HFFc6 (cell line): Measurements from ENCODE around the gene KCNH4. TPM values are rescaled to one million over a fixed set of nuclear protein-coding genes. Genes with fewer than 3 reads are reported as not detected.

Experiments
- DNase-seq: peaks from one replicate; pipeline ENCODE4 v3.0.0-alpha.2; 2018
- H3K27ac Mint-ChIP-seq: 2 replicates; pipeline ENCODE4 v1.8.0; 2020; ENCODE audit warnings: mild to moderate bottlenecking, mixed read lengths
- H3K27me3 Mint-ChIP-seq: 2 replicates; pipeline ENCODE4 v1.8.0; 2021; ENCODE audit warnings: mild to moderate bottlenecking, moderate library complexity, mixed read lengths; ENCODE audit not compliant: insufficient read depth
- H3K36me3 Mint-ChIP-seq: 2 replicates; pipeline ENCODE4 v1.8.0; 2021; ENCODE audit warnings: low read depth, mixed read lengths
- H3K4me1 Mint-ChIP-seq: 2 replicates; pipeline ENCODE4 v1.8.0; 2020; ENCODE audit warnings: low read depth, mixed read lengths
- H3K4me3 Mint-ChIP-seq: 2 replicates; pipeline ENCODE4 v1.8.0; 2020; ENCODE audit warnings: mild to moderate bottlenecking, moderate library complexity, mixed read lengths
- H3K9me3 Mint-ChIP-seq: 2 replicates; pipeline ENCODE4 v1.8.0; 2020; ENCODE audit warnings: mild to moderate bottlenecking, mixed read lengths
- total RNA-seq, 6 experiments: library from RNA; stranded (reverse); fragmentation: NEBNext Ultra II Directional; extraction: Animal tissue kit (Norgen Biotek cat#: 25700); gene quantifications; 2 replicates in 1 of 6; 3 replicates in 5 of 6; pipeline ENCODE4 v1.2.3, GENCODE V29; 2021
- TF ChIP-seq, protein P1 (sequence below): fragments of 200-600 bp; sonication (generic); IDR thresholded peaks from 2 replicates; pipeline ENCODE4 v1.5.0; 2021; ENCODE audit warnings: antibody characterized with exemption, mild to moderate bottlenecking

KCNH4 gene
- total RNA-seq, 6 experiments from 2014 or later, result not detected

- no peaks in the 10 kb centered on the region for H3K36me3 Mint-ChIP-seq
- H3K4me3 Mint-ChIP-seq, result no peak overlapping the region
- H3K9me3 Mint-ChIP-seq, result no peaks in the 10 kb centered on the region
- no peak overlapping the region for H3K27ac Mint-ChIP-seq
- H3K27me3 Mint-ChIP-seq, result peaks cover 3% of the 10 kb centered on the region; the same call in 1 of the 2 replicates
- TF ChIP-seq, protein P1, sequence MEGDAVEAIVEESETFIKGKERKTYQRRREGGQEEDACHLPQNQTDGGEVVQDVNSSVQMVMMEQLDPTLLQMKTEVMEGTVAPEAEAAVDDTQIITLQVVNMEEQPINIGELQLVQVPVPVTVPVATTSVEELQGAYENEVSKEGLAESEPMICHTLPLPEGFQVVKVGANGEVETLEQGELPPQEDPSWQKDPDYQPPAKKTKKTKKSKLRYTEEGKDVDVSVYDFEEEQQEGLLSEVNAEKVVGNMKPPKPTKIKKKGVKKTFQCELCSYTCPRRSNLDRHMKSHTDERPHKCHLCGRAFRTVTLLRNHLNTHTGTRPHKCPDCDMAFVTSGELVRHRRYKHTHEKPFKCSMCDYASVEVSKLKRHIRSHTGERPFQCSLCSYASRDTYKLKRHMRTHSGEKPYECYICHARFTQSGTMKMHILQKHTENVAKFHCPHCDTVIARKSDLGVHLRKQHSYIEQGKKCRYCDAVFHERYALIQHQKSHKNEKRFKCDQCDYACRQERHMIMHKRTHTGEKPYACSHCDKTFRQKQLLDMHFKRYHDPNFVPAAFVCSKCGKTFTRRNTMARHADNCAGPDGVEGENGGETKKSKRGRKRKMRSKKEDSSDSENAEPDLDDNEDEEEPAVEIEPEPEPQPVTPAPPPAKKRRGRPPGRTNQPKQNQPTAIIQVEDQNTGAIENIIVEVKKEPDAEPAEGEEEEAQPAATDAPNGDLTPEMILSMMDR, result no peak
- peaks cover 12% of the 10 kb centered on the region for H3K4me1 Mint-ChIP-seq
- DNase-seq, result no peak
These were observed 70.4 kb downstream of the KCNH4 start for GRCh38 chr17:42110301-42111264.

GRCh38 chr17:42109086-42109485 lies 71.9 kb downstream of the KCNH4 start:
- H3K9me3 Mint-ChIP-seq, result no peaks in the 10 kb centered on the region
- H3K4me3 Mint-ChIP-seq, result no peak overlapping the region
- peaks cover 12% of the 10 kb centered on the region for H3K4me1 Mint-ChIP-seq
- H3K27me3 Mint-ChIP-seq, result peaks cover 3% of the 10 kb centered on the region; the same call in 1 of the 2 replicates
- no peak overlapping the region for H3K27ac Mint-ChIP-seq
- TF ChIP-seq, protein P1, result no peak
- no peak for DNase-seq
- no peaks in the 10 kb centered on the region for H3K36me3 Mint-ChIP-seq

DNA sequence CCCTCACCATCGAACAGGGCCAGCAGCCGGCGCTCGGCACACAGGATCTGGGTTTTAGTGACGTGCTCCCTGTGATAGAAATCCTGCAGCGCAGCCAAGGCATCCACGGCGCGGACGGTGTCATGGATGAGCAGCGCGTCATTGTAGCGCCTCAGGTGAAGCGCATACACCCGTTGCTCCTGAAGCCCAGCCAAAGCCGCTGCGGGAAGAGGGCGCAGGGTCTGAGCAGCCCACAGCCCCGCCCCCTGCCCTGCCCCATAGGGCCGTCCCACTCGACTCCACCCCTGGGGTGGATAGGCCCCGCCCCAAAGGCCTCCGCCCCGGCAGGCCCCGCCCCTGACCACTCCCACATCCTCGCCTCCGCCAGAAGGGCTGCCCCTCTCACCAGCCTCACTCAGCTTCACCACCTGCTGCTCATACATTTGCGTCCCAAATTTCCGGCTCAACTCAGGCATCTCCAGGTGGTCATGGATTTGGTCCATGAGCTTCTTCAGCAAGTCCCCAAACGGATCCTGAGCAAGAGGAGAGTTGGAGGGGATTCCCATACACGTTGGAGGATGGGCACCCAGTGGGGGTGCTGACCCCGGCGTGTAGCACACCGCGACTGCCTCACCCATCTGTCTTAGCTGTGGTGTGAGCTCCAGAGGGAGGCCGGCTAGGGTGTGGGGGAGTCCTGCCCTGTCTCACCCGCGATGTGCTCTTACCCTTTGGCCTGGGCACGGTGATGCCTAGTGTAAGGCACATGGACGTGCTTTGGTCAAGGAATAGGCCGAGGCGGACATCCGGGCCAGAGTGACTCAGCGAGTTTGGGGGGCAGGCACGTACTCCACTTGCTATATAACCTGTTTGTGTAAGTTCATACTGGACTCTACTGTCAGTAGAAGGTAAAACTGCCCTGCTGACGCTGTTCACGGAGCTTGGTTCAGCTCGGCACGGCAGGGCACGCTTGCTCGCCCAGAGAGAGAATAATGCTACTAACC lies 73.1 kb downstream of the KCNH4 start:
- TF ChIP-seq, protein P1, result no peak
- Mint-ChIP-seq H3K9me3 (no peaks in the 10 kb centered on the region), H3K4me1 (peaks cover 12% of the 10 kb centered on the region), H3K27ac (no peak overlapping the region), H3K36me3 (no peaks in the 10 kb centered on the region), H3K4me3 (no peak overlapping the region), H3K27me3 (peaks cover 3% of the 10 kb centered on the region; the same call in 1 of the 2 replicates)
- no peak for DNase-seq

DNA sequence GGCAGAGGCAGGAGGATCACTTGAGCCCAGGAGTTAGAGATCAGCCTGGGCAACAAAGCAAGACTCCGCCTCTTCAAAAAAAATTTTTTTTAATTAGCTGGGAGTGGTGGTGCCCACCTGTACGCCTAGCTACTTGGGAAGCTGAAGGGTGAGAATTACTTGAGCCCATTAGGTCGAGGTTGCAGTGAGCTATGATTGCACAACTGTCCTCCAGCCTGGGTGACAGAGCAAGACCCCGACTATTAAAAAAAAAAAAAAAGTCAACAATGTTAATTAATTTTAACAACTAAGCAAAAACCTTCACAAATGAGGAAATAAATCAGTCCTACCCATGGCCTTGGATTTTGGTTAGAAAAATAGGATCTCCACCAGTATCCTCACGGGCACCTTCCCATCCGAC lies 73.8 kb downstream of the KCNH4 start:
- H3K4me1 Mint-ChIP-seq, result peaks cover 4% of the 10 kb centered on the region
- H3K27ac Mint-ChIP-seq, result no peak overlapping the region
- H3K27me3 Mint-ChIP-seq, result peaks cover 8% of the 10 kb centered on the region; the same call in 1 of the 2 replicates
- H3K36me3 Mint-ChIP-seq, result no peaks in the 10 kb centered on the region
- no peak overlapping the region for H3K4me3 Mint-ChIP-seq
- DNase-seq, result no peak
- H3K9me3 Mint-ChIP-seq, result no peaks in the 10 kb centered on the region
- TF ChIP-seq, protein P1, result no peak

Other genes starting within 250 kb of the KCNH4 start
- 100 to 1,000 TPM; 105 to 118 (median 111) TPM for gene CNP, start 214.3 kb downstream of the KCNH4 start, total RNA-seq
- 100 to 1,000 TPM in 3 of 6 experiments, 10 to 100 TPM in 3; 85.0 to 115 (median 100) TPM for gene DNAJC7, start 163.7 kb downstream of the KCNH4 start, total RNA-seq
- gene NKIRAS2, start 161.1 kb downstream of the KCNH4 start, total RNA-seq, result 10 to 100 TPM; 37.1 to 43.9 (median 40.3) TPM
- gene C17orf113, start 130.5 kb downstream of the KCNH4 start, total RNA-seq, result under 1 TPM in 4 of 6 experiments, not detected in 2; 0.07 to 0.10 (median 0.08) TPM
- not detected for gene ZNF385C, start 82.7 kb downstream of the KCNH4 start, total RNA-seq
- 1 to 10 TPM; 4.0 to 5.3 (median 4.2) TPM for gene DHX58, start 68.4 kb downstream of the KCNH4 start, total RNA-seq
- gene KAT2A, start 59.8 kb downstream of the KCNH4 start, total RNA-seq, result 10 to 100 TPM; 21.5 to 36.2 (median 25.3) TPM
- not detected for gene HSPB9, start 58.3 kb downstream of the KCNH4 start, total RNA-seq
- 100 to 1,000 TPM; 184 to 204 (median 193) TPM for gene RAB5C, start 26.2 kb downstream of the KCNH4 start, total RNA-seq
- gene HCRT, start 4.3 kb upstream of the KCNH4 start, total RNA-seq, result not detected
- 1 to 10 TPM; 1.5 to 7.5 (median 6.4) TPM for gene GHDC, start 13.4 kb upstream of the KCNH4 start, total RNA-seq
- gene STAT5B, start 95.2 kb upstream of the KCNH4 start, total RNA-seq, result 10 to 100 TPM; 16.8 to 22.5 (median 20.1) TPM
- 1 to 10 TPM in 1 of 6 experiments, under 1 TPM in 5; 0.27 to 1.0 (median 0.53) TPM for gene STAT5A, start 107.4 kb upstream of the KCNH4 start, total RNA-seq
- 10 to 100 TPM; 65.3 to 74.5 (median 68.8) TPM for gene STAT3, start 207.3 kb upstream of the KCNH4 start, total RNA-seq
- gene CAVIN1, start 242.1 kb upstream of the KCNH4 start, total RNA-seq, result 1,000 to 10,000 TPM; 1,059 to 1,221 (median 1,100) TPM